Epithelial cell of proximal tubule (primary cell): ENCODE measurements around the gene RSPO1. TPM values are rescaled to one million over a fixed set of nuclear protein-coding genes. Genes with fewer than 3 reads are reported as not detected.

Experiments used
- DNase-seq: peaks from one replicate; pipeline ENCODE4 v3.0.0-alpha.2; 2011; ENCODE audit warnings: low read depth
- H3K4me3 ChIP-seq: 2 replicates; pipeline ENCODE4 v1.5.1; 2011; ENCODE audit warnings: low read depth, mild to moderate bottlenecking, low read length
- CTCF ChIP-seq: conservative IDR thresholded peaks from 2 replicates; pipeline ENCODE4 v1.5.1; 2012; ENCODE audit warnings: low read depth, mild to moderate bottlenecking, low read length
- total RNA-seq: library from RNA; depleted of rRNA; stranded (reverse); fragments of >200 nt; gene quantifications from 2 replicates; pipeline ENCODE4 v1.2.3, GENCODE V29; 2015

Gene RSPO1
- total RNA-seq, 1 donor from 2014 or later, result not detected

DNA sequence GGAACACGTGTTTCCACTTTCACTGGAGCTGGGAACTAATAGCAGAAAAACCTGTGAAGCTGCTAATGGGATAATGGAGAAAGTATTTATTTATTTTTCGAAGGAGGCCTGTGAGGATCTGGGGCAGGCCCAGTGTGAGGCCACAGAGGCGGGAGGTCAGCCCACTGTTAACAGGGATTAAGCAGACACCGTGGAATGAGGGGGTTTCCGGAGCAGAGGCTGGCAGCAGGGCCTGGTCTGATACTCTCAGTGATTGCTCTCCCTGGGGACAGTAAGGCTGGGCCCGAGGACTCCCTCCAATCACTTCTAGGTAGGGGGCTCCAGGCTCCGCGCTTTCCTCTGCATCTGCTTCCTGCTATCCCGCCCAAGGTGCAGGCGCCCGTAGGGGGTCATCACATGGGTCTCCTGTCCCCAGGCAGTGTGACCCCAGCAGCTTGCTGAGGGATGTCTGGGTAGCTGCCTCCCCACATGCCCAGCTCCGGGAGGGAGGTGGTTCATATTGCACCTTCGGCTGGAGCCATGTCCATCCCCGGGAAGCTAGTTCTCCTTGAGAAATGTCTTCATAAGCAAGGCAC lies 28.8 kb upstream of the RSPO1 start:
- no peak for TF ChIP-seq CTCF
- DNase-seq, result no peak
- H3K4me3 ChIP-seq, result no peak overlapping the region

GRCh38 chr1:37662031-37662755 lies 27.5 kb upstream of the RSPO1 start:
- no peak for TF ChIP-seq CTCF
- no peak overlapping the region for H3K4me3 ChIP-seq
- DNase-seq, result no peak

GRCh38 chr1:37661401-37661800 lies 26.7 kb upstream of the RSPO1 start:
- no peak for TF ChIP-seq CTCF
- H3K4me3 ChIP-seq, result no peak overlapping the region
- no peak for DNase-seq

DNA sequence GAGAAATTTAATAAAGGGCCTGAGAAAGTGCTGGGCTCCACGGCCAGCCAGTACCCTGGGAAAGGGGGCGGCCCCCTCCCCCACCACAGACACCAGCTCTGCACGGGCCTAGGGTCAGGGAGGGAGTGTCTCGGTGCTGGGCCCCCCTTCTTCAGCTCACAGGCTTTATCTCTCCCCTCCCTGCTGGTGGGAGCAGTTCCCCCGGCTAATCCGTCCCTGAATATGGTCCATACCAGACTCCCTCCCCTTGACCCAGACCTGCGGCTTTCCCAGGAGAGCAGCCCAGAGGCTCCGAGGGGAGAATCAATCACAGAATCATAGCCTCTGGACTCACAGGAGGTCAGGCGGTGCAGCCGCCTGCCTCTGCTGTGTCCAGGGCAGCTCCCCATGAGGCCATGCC lies 26.0 kb upstream of the RSPO1 start:
- no peak for DNase-seq
- H3K4me3 ChIP-seq, result no peak overlapping the region
- TF ChIP-seq CTCF, result no peak

- no peak for TF ChIP-seq CTCF
- no peak for DNase-seq
Observed at GRCh38 chr1:37658486-37658885, 23.8 kb upstream of the RSPO1 start.

DNA sequence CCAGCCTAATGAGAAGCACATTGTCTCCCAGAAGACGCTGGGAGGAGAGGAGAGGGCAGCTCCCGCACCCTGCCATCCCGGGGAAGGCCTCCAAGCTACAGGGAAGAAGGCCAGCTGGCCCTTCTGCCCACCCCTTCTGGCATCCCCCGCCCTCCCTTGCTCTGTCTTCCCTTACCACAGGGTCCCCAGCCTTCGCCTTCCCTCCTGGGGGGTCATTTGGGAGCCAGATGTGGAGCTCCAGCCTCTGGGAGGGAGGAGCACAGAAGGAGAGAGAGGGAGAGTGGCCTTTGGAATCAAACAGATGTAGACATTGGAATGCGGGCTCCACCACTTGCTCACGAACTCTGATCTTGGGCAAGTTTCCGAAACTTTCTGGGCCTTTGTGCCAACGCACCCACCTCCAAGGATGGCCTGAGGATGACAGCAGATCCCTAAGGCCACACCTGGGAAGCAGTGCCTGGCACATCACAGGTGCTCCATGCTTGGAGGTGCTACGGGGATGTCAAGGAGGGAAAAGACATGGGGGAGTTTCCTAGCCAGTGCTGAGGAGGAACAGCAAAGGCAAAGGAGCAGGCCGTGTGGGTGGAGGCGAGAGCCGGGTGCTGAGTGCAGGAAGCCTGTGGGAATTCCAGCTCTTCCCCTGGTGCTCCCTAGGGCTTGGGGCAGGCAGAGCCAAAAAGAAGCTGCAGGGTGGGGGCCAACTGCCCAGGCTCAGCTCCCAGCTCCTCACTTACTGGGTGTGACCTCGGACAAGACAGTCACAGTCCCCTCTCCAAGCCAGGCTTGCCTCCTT lies 23.1 kb upstream of the RSPO1 start:
- no peak for DNase-seq
- TF ChIP-seq CTCF, result no peak
- H3K4me3 ChIP-seq, result no peak overlapping the region

More at GRCh38 chr1:37658486-37658885, 23.8 kb upstream of the RSPO1 start:
- H3K4me3 ChIP-seq, result no peak overlapping the region
